Lower leg skin (tissue), 3 donors: ENCODE measurements around the gene SAXO1.
"Not testable (repeated sequence)": the region's sequence is repeated elsewhere in the genome, so short reads cannot be mapped to it uniquely, and the experiment has no call there.

Experiments used
- CTCF ChIP-seq, 3 donors: fragments of 450-650 bp; IDR thresholded peaks; one replicate each; pipeline ENCODE4 v1.5.1; 2016; ENCODE audit warnings: antibody characterized with exemption in 3 of 3, mild to moderate bottlenecking in 3 of 3, moderate library complexity in 2 of 3
- POLR2A ChIP-seq, 2 donors: fragments of 450-650 bp; IDR thresholded peaks; one replicate each; pipeline ENCODE4 v1.6.1; 2016 to 2017; ENCODE audit warnings: antibody characterized with exemption in 2 of 2, mild to moderate bottlenecking in 1 of 2, moderate library complexity in 1 of 2

DNA sequence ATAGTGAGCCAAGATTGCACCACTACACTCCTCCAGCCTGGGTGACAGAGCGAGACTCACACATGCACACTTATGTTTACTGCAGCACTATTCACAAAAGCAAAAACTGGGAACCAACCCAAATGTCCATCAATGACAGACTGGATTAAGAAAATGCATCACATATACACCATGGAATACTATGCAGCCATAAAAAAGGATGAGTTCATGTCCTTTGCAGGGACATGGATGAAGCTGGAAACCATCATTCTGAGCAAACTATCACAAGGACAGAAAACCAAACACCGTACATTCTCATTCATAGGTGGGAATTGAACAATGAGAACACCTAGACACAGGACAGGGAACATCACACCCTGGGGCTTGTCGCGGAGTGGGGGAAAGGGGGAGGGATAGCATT lies 41.8 kb downstream of the SAXO1 start:
- not testable (repeated sequence) for TF ChIP-seq CTCF, POLR2A (IDR thresholded peaks at IDR 0.05)
